Transverse colon (tissue), 4 donors: ENCODE results near the gene GCNA. TPM values are rescaled to one million over a fixed set of nuclear protein-coding genes. Genes with fewer than 3 reads are reported as not detected.
"Not testable (repeated sequence)": the region's sequence is repeated elsewhere in the genome, so short reads cannot be mapped to it uniquely, and the experiment has no call there.

Experiments used
- DNase-seq: peaks from one replicate; pipeline ENCODE4 v3.0.0-alpha.2; 2019
- H3K27ac ChIP-seq, 4 donors: fragments of 200-600 bp; sonication (generic); 2 replicates each; pipeline ENCODE4 v1.5.1; 2016 to 2018; ENCODE audit warnings: inconsistent platforms in 4 of 4
- H3K27me3 ChIP-seq: fragments of 200-600 bp; sonication (generic); 2 replicates; pipeline ENCODE4 v1.5.1; 2017; ENCODE audit warnings: inconsistent platforms
- H3K36me3 ChIP-seq, 4 donors: fragments of 200-600 bp; sonication (generic); 2 replicates each; pipeline ENCODE4 v1.5.1; 2017 to 2019; ENCODE audit warnings: inconsistent platforms in 4 of 4
- H3K4me1 ChIP-seq, 4 donors: fragments of 200-600 bp; sonication (generic); 2 replicates each; pipeline ENCODE4 v1.5.1; 2017 to 2020; ENCODE audit warnings: inconsistent platforms in 4 of 4
- H3K4me3 ChIP-seq, 4 donors: fragments of 200-600 bp; sonication (generic); 1 replicate in 1 of 4; 2 replicates in 3 of 4; pipeline versions ENCODE4 v1.5.1 to v1.6.1; 2017 to 2019; ENCODE audit warnings: inconsistent platforms in 4 of 4
- H3K9me3 ChIP-seq, 2 donors: fragments of 200-600 bp; sonication (generic); 2 replicates each; pipeline ENCODE4 v1.5.1; 2017 to 2019; ENCODE audit warnings: inconsistent platforms in 2 of 2
- CTCF ChIP-seq, 5 experiments: fragments of 200-600 bp in 3 of 5; fragments of 450-650 bp in 2 of 5; sonication (generic) in 3 of 5; IDR thresholded peaks; 1 replicate in 2 of 5; 2 replicates in 3 of 5; pipeline ENCODE4 v1.5.1; 2016 to 2017; ENCODE audit warnings: antibody characterized with exemption in 5 of 5, inconsistent platforms in 3 of 5, mild to moderate bottlenecking in 2 of 5, moderate library complexity in 1 of 5
- EP300 ChIP-seq: sonication (generic); formaldehyde crosslinking; IDR thresholded peaks from one replicate; pipeline ENCODE4 v1.6.1; 2017; ENCODE audit warnings: antibody characterized with exemption, low read depth
- POLR2A ChIP-seq: fragments of 450-650 bp; IDR thresholded peaks from one replicate; pipeline ENCODE4 v1.6.1; 2016; ENCODE audit warnings: antibody characterized with exemption, mild to moderate bottlenecking, moderate library complexity
- POLR2AphosphoS5 ChIP-seq, 3 donors: sonication (generic); formaldehyde crosslinking; IDR thresholded peaks; one replicate each; pipeline ENCODE4 v1.6.1; 2016; ENCODE audit warnings: antibody characterized with exemption in 3 of 3
- WGBS, 2 donors: methylation state at CpG; one replicate each; pipeline ENCODE4 v1.1.5; 2018; ENCODE audit warnings: low coverage in 1 of 2; 5-methylcytosine and 5-hydroxymethylcytosine counted together
- in situ Hi-C, 4 donors: fragments of 200-750 bp; cut with MboI; loops; one replicate each; pipeline versions ENCODE4 v1.15.0 to v1.15.1; 2017; ENCODE audit warnings: low sequenced_read_pairs in 3 of 4, low pct_ligation_motif_present in 1 of 4, low pct_unique_long_range_greater_than_20kb in 1 of 4
- intact Hi-C: fragments of 100-400 bp; cut with DNase I; formaldehyde crosslinking; loops from one replicate; pipeline ENCODE4 v1.15.1; 2023; ENCODE audit warnings: low total_unique reads
- total RNA-seq, 4 donors: library from RNA; depleted of rRNA; stranded (reverse); fragments of >200 nt; gene quantifications; one replicate each; pipeline ENCODE4 v1.1.0, GENCODE V29; 2016

GCNA gene
- total RNA-seq, 4 donors from 2014 or later: 1.9 to 3.7 (median 3.0) TPM

GRCh38 chrX:71581210-71581609, 3.0 kb downstream of the GCNA start:
- TF ChIP-seq POLR2AphosphoS5 (IDR thresholded peaks at IDR 0.05) (no peak), POLR2A (no peak), CTCF (IDR thresholded peaks at IDR 0.05) (no peak), EP300 (no peak)
- 76% methylated on average over 5 of the region's 5 CpGs; no CpG with 5 or more reads in 1 of the 2 donors for WGBS, 2 donors

DNA sequence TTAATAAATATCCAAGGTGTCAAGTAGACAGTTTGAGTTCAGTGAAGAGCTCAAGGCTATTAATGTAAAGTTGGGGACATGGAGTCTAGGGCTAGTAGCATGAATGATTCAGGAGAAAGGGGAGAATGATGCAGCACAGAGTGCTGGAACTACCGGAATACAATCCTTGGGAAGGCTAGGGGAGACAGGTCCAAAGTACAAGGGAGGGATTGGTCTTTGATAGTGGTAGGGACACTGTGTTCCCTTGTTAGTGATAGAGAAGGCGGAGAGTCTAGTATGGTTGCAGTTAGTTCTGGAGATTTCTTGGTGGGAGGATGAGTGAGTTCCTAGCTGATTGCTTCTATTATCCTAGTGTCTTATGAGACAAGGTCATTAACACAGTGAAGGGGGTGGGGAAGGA, 8.7 kb downstream of the GCNA start:
- H3K9me3 ChIP-seq: no peaks in the 10 kb centered on the region
- peak overlapping the region in 3 of 4 donors; percentile 24 to 52 (median 28) for H3K27ac ChIP-seq
- TF ChIP-seq POLR2AphosphoS5 (IDR thresholded peaks at IDR 0.05) (peak in 2 of 3 donors; percentile 19 to 48), CTCF (IDR thresholded peaks at IDR 0.05) (no peak)
- DNase-seq: peak; percentile 14
- intact Hi-C loops: no loop called here
- H3K4me3 ChIP-seq: no peak overlapping the region
- in situ Hi-C loops: no loop called here
- H3K27me3 ChIP-seq: no peaks in the 10 kb centered on the region
- no peaks in the 10 kb centered on the region for H3K36me3 ChIP-seq
- 81 to 83% methylated on average over 1 to 2 of the region's 2 CpGs for WGBS, 2 donors
- no peaks in the 10 kb centered on the region for H3K4me1 ChIP-seq

More at GRCh38 chrX:71581210-71581609, 3.0 kb downstream of the GCNA start:
- H3K4me1 ChIP-seq: no peaks in the 10 kb centered on the region
- in situ Hi-C loops: no loop called here
- no peaks in the 10 kb centered on the region for H3K27me3 ChIP-seq
- H3K36me3 ChIP-seq: no peaks in the 10 kb centered on the region
- H3K9me3 ChIP-seq: no peaks in the 10 kb centered on the region
- no peak overlapping the region for H3K27ac ChIP-seq
- intact Hi-C loops: loop anchor here (5.0 kb wide), 1 partner anchor 1149 kb away; no protein-coding TSS in a partner anchor
- H3K4me3 ChIP-seq: no peak overlapping the region
- no peak for DNase-seq

DNA sequence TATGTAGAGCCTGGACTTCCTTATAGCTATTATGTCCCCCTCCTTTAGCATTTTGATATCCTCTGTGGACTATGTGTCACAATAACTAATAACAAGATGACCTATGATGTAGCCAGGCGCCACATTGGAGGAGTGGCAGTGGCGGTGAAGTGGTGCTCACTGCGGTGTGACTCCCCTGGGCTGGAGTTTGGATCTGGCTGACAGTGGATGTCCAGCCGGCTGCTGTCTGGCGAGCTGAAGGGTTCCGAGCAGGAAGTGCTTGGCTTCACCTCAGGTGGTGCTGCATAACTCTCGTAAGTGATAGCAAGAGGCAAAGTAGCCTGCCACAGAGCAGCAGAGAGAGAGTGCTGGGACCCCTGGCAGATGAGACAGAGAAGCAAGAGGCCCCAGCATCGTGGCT, 15.0 kb downstream of the GCNA start:
- in situ Hi-C loops, DNase-seq, H3K27ac ChIP-seq, H3K4me3 ChIP-seq, H3K4me1 ChIP-seq, H3K9me3 ChIP-seq, H3K27me3 ChIP-seq, H3K36me3 ChIP-seq, intact Hi-C loops: not testable (repeated sequence)
- 92% methylated on average over 7 of the region's 8 CpGs; no CpG with 5 or more reads in 1 of the 2 donors for whole genome bisulfite sequencing, 2 donors

DNA sequence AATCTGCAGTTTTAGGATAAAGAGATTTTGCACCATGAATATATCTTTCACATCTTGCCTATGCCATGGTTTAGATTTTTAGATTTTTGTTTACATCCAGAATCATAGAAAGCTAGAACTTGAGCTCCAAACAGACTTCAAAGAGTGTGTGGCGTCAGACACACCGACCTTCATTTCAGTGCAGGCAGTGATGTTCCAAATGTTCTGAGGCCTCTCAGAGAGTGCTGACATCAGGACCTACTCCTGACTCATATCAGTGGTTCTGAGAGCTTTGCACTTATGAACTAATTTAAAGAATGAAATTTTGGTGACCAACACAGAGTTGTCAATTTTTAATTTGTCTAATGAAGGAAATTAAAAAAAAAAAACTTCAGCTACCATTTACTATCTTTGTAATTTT, 21.7 kb downstream of the GCNA start:
- H3K4me1 ChIP-seq: no peaks in the 10 kb centered on the region
- H3K27me3 ChIP-seq: no peaks in the 10 kb centered on the region
- no peaks in the 10 kb centered on the region for H3K9me3 ChIP-seq
- intact Hi-C loops (no loop called here), in situ Hi-C loops (no loop called here)
- TF ChIP-seq POLR2AphosphoS5 (IDR thresholded peaks at IDR 0.05): no peak
- no peak for TF ChIP-seq EP300
- no peak for TF ChIP-seq CTCF (IDR thresholded peaks at IDR 0.05)
- no peak for TF ChIP-seq POLR2A
- H3K4me3 ChIP-seq: no peak overlapping the region
- 86 to 89% methylated on average over 2 of the region's 2 CpGs for WGBS, 2 donors
- H3K27ac ChIP-seq: no peak overlapping the region
- H3K36me3 ChIP-seq: no peaks in the 10 kb centered on the region
- DNase-seq: no peak

DNA sequence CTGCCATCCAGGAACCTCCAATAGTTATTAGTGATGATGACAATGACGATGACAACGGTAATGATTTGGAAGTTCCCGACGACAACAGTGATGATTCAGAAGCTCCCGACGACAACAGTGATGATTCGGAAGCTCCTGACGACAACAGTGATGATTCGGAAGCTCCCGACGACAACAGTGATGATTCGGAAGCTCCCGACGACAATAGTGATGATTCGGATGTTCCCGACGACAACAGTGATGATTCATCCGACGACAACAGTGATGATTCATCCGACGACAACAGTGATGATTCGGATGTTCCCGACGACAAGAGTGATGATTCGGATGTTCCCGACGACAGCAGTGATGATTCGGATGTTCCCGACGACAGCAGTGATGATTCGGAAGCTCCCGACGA, 25.4 kb downstream of the GCNA start:
- in situ Hi-C loops: no loop called here
- intact Hi-C loops: no loop called here
- H3K4me3 ChIP-seq: no peak overlapping the region
- no peaks in the 10 kb centered on the region for H3K9me3 ChIP-seq
- H3K27ac ChIP-seq: no peak overlapping the region
- no peaks in the 10 kb centered on the region for H3K4me1 ChIP-seq
- TF ChIP-seq POLR2A (no peak), POLR2AphosphoS5 (IDR thresholded peaks at IDR 0.05) (no peak), CTCF (IDR thresholded peaks at IDR 0.05) (no peak), EP300 (no peak)
- no peaks in the 10 kb centered on the region for H3K36me3 ChIP-seq
- 93% methylated on average over 33 of the region's 33 CpGs; no CpG with 5 or more reads in 1 of the 2 donors for WGBS, 2 donors
- DNase-seq: no peak
- no peaks in the 10 kb centered on the region for H3K27me3 ChIP-seq
